CD4-positive, alpha-beta T cell treated with Interleukin-12 subunit alpha and Interleukin-12 subunit beta, for 1 hour (primary cell): Measurements from ENCODE around the gene ITGB4.
A peak's percentile ranks its signal among the peaks of the same experiment; 100 is the strongest.

Experiments used
- DNase-seq: peaks from one replicate; pipeline ENCODE4 v3.0.0-alpha.2; 2020

The ITGB4 gene

GRCh38 chr17:75733471-75733870 lies 12.2 kb downstream of the ITGB4 start:
- no peak for DNase-seq

GRCh38 chr17:75734674-75735294 lies 13.5 kb downstream of the ITGB4 start:
- no peak for DNase-seq

GRCh38 chr17:75736173-75736835 lies 15.0 kb downstream of the ITGB4 start:
- DNase-seq: no peak

GRCh38 chr17:75737133-75737962 lies 16.1 kb downstream of the ITGB4 start:
- no peak for DNase-seq

- no peak for DNase-seq
Observed at GRCh38 chr17:75738218-75738802, 17.1 kb downstream of the ITGB4 start.

GRCh38 chr17:75739174-75739573 lies 17.9 kb downstream of the ITGB4 start:
- no peak for DNase-seq

- no peak for DNase-seq
Observed at GRCh38 chr17:75739801-75740200, 18.5 kb downstream of the ITGB4 start.

- DNase-seq: no peak
Observed at GRCh38 chr17:75740215-75740614, 19.0 kb downstream of the ITGB4 start.

- no peak for DNase-seq
Observed at GRCh38 chr17:75740631-75741077, 19.4 kb downstream of the ITGB4 start.

GRCh38 chr17:75742337-75742736 lies 21.1 kb downstream of the ITGB4 start:
- no peak for DNase-seq

- no peak for DNase-seq
Observed at GRCh38 chr17:75743625-75744206, 22.5 kb downstream of the ITGB4 start.

GRCh38 chr17:75748706-75749105 lies 27.4 kb downstream of the ITGB4 start:
- no peak for DNase-seq

- DNase-seq: peak; percentile 87
Observed at GRCh38 chr17:75749545-75750389, 28.5 kb downstream of the ITGB4 start.

GRCh38 chr17:75750661-75751423 lies 29.6 kb downstream of the ITGB4 start:
- no peak for DNase-seq

- DNase-seq: no peak
Observed at GRCh38 chr17:75751676-75752404, 30.6 kb downstream of the ITGB4 start.

- DNase-seq: no peak
Observed at GRCh38 chr17:75752405-75752709, 31.1 kb downstream of the ITGB4 start.

- no peak for DNase-seq
Observed at GRCh38 chr17:75752802-75753513, 31.7 kb downstream of the ITGB4 start.

- peak; percentile 81 for DNase-seq
Observed at GRCh38 chr17:75753514-75754377, 32.5 kb downstream of the ITGB4 start.
